ACC112 (cell line): ENCODE measurements around the gene CWC27.
A peak's percentile ranks its signal among the peaks of the same experiment; 100 is the strongest.

Experiments
- H2AFZ ChIP-seq: fragments of 200-600 bp; sonication (generic); one replicate; pipeline ENCODE4 v1.6.0; 2017; ENCODE audit warnings: antibody characterized with exemption, low read length; ENCODE audit not compliant: unreplicated experiment
- H3K27ac ChIP-seq: fragments of 200-600 bp; sonication (generic); 2 replicates; pipeline ENCODE4 v1.5.1; 2014; ENCODE audit warnings: low read depth, mild to moderate bottlenecking, antibody characterized with exemption, low read length, moderate library complexity
- H3K27me3 ChIP-seq: fragments of 200-600 bp; sonication (generic); 2 replicates; pipeline ENCODE4 v1.6.1; 2014; ENCODE audit warnings: mild to moderate bottlenecking, antibody characterized with exemption, low read length, moderate library complexity, mixed read lengths; ENCODE audit not compliant: insufficient read depth
- H3K36me3 ChIP-seq: fragments of 200-600 bp; sonication (generic); 2 replicates; pipeline ENCODE4 v1.6.1; 2016; ENCODE audit warnings: mild to moderate bottlenecking, antibody characterized with exemption, low read length, moderate library complexity, mixed read lengths; ENCODE audit not compliant: insufficient read depth
- H3K4me1 ChIP-seq: fragments of 200-600 bp; sonication (generic); one replicate; pipeline ENCODE4 v1.6.1; 2016; ENCODE audit warnings: low read length, mixed read lengths; ENCODE audit not compliant: insufficient read depth, unreplicated experiment, control insufficient read depth
- H3K4me3 ChIP-seq: fragments of 200-600 bp; sonication (generic); 2 replicates; pipeline ENCODE4 v1.5.1; 2014; ENCODE audit warnings: mild to moderate bottlenecking, low read depth, low read length
- H3K79me2 ChIP-seq: fragments of 200-600 bp; sonication (generic); one replicate; pipeline ENCODE4 v1.6.0; 2016; ENCODE audit warnings: low read length; ENCODE audit not compliant: control insufficient read depth, unreplicated experiment, insufficient read depth

CWC27 gene

DNA sequence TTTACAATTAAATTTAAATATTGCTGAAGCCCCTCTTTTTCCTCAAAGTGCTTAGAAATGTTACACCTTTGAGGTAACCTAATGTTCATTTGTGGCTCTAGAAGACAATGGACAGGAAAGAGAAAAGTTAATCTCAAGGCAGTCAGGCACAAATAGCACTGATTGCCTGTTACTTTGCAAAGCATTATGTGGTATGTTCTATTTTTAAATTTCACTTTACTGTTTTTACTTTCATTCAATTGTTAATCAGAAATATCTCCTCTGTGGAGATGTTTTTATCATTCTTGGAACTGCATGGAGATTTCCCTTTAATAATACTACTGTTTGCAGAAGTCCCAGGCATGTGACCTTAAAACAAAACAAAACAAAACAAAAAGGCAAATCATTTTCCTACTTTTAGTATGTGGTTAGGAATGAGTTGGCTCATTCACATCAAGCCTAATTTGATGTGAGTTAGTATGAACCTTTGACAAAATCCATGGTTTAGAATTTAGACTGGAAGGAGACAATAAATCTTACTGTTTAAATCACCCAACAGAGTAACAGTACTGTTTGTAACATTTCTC is 67.5 kb downstream of the CWC27 start:
- no peaks in the 10 kb centered on the region for H3K27me3 ChIP-seq
- no peak overlapping the region for H2AFZ ChIP-seq
- H3K36me3 ChIP-seq, result 0 out of 2 replicates have a peak, but pooled peaks cover 2% of the 10 kb centered on the region
- no peaks in the 10 kb centered on the region for H3K79me2 ChIP-seq
- no peak overlapping the region for H3K27ac ChIP-seq
- peaks cover 35% of the 10 kb centered on the region for H3K4me1 ChIP-seq
- no peak overlapping the region for H3K4me3 ChIP-seq

DNA sequence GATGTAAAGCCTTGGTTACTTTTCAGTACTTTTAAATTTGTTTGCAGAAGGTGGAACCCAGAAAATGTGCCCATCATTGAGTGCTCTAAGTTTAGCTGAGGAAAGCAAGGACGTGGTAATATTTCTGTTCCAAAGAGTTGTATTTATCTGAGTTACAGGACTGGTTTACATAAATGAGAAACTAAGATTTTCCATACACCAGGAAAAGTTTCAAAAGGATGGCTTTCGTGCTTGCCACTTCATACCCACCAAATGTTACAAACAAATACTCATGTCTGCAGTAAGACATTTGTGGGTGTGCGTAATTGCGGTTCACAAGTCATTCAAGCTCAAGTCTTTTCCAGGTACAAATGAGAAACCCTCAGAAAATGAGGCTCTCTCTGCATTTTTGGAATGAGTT is 68.1 kb downstream of the CWC27 start:
- no peak overlapping the region for H3K27ac ChIP-seq
- H3K4me1 ChIP-seq, result peaks cover 35% of the 10 kb centered on the region
- H3K36me3 ChIP-seq, result 0 out of 2 replicates have a peak, but pooled peaks cover 5% of the 10 kb centered on the region
- no peak overlapping the region for H2AFZ ChIP-seq
- H3K79me2 ChIP-seq, result no peaks in the 10 kb centered on the region
- no peak overlapping the region for H3K4me3 ChIP-seq
- no peaks in the 10 kb centered on the region for H3K27me3 ChIP-seq

DNA sequence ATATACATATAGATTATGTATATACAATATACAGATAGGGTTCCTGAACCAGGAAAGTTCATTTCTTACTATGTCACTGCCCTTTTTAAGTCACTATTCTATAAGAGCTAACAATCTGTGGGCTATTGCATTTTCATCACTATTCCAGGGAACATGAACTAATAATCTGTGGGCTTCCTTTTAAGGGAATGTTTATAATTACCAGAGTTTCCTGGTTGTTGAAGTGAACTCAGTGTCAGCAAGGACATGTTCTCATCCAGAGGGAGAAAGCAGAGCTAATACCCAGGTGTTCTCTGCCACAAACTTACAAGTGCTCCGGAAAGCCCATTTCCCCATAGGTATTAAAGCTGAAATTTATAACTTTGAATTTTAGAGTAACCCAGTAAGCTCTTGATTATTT is 69.6 kb downstream of the CWC27 start:
- no peaks in the 10 kb centered on the region for H3K79me2 ChIP-seq
- H3K4me1 ChIP-seq, result peaks cover 32% of the 10 kb centered on the region
- H3K36me3 ChIP-seq, result 0 out of 2 replicates have a peak, but pooled peaks cover 5% of the 10 kb centered on the region
- H3K27me3 ChIP-seq, result no peaks in the 10 kb centered on the region
- H2AFZ ChIP-seq, result no peak overlapping the region
- peak overlapping the region; percentile 72 for H3K27ac ChIP-seq
- no peak overlapping the region for H3K4me3 ChIP-seq

DNA sequence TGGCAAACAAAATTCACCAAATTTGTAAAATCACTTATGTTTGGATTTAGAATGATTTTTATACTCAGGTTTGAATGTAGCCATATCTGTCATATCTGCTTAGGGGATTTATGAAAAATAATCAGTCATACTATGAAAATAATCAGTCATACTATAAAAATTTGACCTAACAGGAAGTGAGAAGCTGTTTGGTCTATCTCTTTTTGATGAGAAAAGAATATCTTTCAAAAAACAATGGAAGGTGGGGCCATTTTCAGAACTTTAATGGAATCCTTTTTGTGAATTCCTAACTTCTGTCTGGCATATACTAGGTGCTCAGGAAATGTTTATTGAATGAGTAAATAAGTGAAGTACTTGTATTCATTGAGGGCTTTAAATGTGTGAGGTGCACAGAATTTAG is 70.1 kb downstream of the CWC27 start:
- H3K36me3 ChIP-seq, result 0 out of 2 replicates have a peak, but pooled peaks cover 5% of the 10 kb centered on the region
- peaks cover 29% of the 10 kb centered on the region for H3K4me1 ChIP-seq
- H2AFZ ChIP-seq, result no peak overlapping the region
- H3K4me3 ChIP-seq, result no peak overlapping the region
- no peaks in the 10 kb centered on the region for H3K27me3 ChIP-seq
- no peaks in the 10 kb centered on the region for H3K79me2 ChIP-seq
- peak overlapping the region; percentile 72 for H3K27ac ChIP-seq

DNA sequence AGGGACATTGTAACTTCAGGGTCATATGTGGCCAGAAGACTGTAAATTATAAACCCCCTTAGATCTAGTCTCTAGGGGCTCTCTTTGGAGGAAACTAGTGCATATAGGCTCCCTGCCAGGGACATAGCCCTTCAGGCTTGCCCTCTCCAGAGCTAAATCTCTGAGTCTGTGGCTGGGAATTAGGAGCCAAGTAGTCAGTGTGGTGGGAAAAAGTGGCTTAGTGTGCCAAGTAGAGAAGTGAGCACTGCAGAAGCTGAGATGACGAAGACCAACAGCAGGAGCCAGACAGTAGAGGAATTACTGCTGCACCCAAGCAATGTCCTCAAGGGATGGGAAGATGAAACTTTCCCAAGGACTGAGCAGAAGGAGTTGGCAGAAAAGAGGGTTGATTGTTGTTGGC is 71.2 kb downstream of the CWC27 start:
- peak overlapping the region; percentile 72 for H3K27ac ChIP-seq
- peaks cover 10% of the 10 kb centered on the region; the same call in 1 of the 2 replicates for H3K36me3 ChIP-seq
- no peak overlapping the region for H2AFZ ChIP-seq
- H3K79me2 ChIP-seq, result no peaks in the 10 kb centered on the region
- H3K4me1 ChIP-seq, result peaks cover 19% of the 10 kb centered on the region
- no peaks in the 10 kb centered on the region for H3K27me3 ChIP-seq
- no peak overlapping the region for H3K4me3 ChIP-seq

- Histone ChIP-seq H3K27me3 (no peaks in the 10 kb centered on the region), H3K36me3 (peaks cover 17% of the 10 kb centered on the region), H3K4me3 (no peak overlapping the region), H3K4me1 (peaks cover 19% of the 10 kb centered on the region), H3K79me2 (no peaks in the 10 kb centered on the region), H2AFZ (no peak overlapping the region), H3K27ac (no peak overlapping the region)
These were observed 72.2 kb downstream of the CWC27 start for GRCh38 chr5:64840958-64841357.

GRCh38 chr5:64853777-64854176 is 85.0 kb downstream of the CWC27 start:
- H3K27me3 ChIP-seq, result no peaks in the 10 kb centered on the region
- no peaks in the 10 kb centered on the region for H3K79me2 ChIP-seq
- H3K4me3 ChIP-seq, result no peak overlapping the region
- no peaks in the 10 kb centered on the region for H3K36me3 ChIP-seq
- H2AFZ ChIP-seq, result no peak overlapping the region
- no peaks in the 10 kb centered on the region for H3K4me1 ChIP-seq
- no peak overlapping the region for H3K27ac ChIP-seq

GRCh38 chr5:64854855-64855254 is 86.1 kb downstream of the CWC27 start:
- Histone ChIP-seq H2AFZ (no peak overlapping the region), H3K36me3 (no peaks in the 10 kb centered on the region), H3K4me1 (no peaks in the 10 kb centered on the region), H3K79me2 (no peaks in the 10 kb centered on the region), H3K27me3 (no peaks in the 10 kb centered on the region), H3K4me3 (no peak overlapping the region), H3K27ac (no peak overlapping the region)

DNA sequence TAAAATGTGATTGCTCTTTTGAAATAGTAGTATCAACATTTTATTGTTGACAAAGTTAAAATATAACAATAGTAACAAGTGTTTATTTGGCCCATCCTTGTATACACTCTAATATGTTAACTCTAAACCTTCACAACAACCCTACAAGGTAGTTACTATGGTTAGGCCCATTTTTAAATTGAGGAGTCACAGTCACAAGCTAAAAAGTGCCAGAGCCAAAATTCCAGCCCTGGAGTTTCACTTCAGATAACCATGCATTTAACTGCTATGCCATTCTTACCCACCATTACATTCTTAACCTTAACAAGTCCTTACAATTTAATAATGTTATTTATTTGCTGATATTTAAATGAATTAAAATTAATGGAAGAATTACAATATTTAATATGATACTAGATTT is 91.2 kb downstream of the CWC27 start:
- Histone ChIP-seq H2AFZ (no peak overlapping the region), H3K79me2 (no peaks in the 10 kb centered on the region), H3K36me3 (0 out of 2 replicates have a peak, but pooled peaks cover 3% of the 10 kb centered on the region), H3K27me3 (no peaks in the 10 kb centered on the region), H3K4me3 (no peak overlapping the region), H3K4me1 (peaks cover under 1% of the 10 kb centered on the region), H3K27ac (no peak overlapping the region)

- H3K4me1 ChIP-seq, result peaks cover 15% of the 10 kb centered on the region
- H3K36me3 ChIP-seq, result 0 out of 2 replicates have a peak, but pooled peaks cover 3% of the 10 kb centered on the region
- H3K27ac ChIP-seq, result no peak overlapping the region
These were observed 92.6 kb downstream of the CWC27 start for GRCh38 chr5:64861281-64861680.

GRCh38 chr5:64864171-64864570 is 95.4 kb downstream of the CWC27 start:
- Histone ChIP-seq H3K4me1 (peaks cover 25% of the 10 kb centered on the region), H3K4me3 (no peak overlapping the region), H3K36me3 (0 out of 2 replicates have a peak, but pooled peaks cover 3% of the 10 kb centered on the region), H2AFZ (no peak overlapping the region), H3K27ac (no peak overlapping the region), H3K27me3 (no peaks in the 10 kb centered on the region), H3K79me2 (no peaks in the 10 kb centered on the region)

More at GRCh38 chr5:64861281-64861680, 92.6 kb downstream of the CWC27 start:
- Histone ChIP-seq H3K79me2 (no peaks in the 10 kb centered on the region), H2AFZ (no peak overlapping the region), H3K4me3 (no peak overlapping the region), H3K27me3 (no peaks in the 10 kb centered on the region)
